Raji (cell line): ENCODE results near the gene CRB3.
A peak's percentile ranks its signal among the peaks of the same experiment; 100 is the strongest.

ENCODE experiments used
- POLR2A ChIP-seq: IDR thresholded peaks from 2 replicates; pipeline ENCODE4 v1.6.1; 2011; ENCODE audit warnings: low read depth, low read length, control low read depth; ENCODE audit not compliant: insufficient read depth

The CRB3 gene

DNA sequence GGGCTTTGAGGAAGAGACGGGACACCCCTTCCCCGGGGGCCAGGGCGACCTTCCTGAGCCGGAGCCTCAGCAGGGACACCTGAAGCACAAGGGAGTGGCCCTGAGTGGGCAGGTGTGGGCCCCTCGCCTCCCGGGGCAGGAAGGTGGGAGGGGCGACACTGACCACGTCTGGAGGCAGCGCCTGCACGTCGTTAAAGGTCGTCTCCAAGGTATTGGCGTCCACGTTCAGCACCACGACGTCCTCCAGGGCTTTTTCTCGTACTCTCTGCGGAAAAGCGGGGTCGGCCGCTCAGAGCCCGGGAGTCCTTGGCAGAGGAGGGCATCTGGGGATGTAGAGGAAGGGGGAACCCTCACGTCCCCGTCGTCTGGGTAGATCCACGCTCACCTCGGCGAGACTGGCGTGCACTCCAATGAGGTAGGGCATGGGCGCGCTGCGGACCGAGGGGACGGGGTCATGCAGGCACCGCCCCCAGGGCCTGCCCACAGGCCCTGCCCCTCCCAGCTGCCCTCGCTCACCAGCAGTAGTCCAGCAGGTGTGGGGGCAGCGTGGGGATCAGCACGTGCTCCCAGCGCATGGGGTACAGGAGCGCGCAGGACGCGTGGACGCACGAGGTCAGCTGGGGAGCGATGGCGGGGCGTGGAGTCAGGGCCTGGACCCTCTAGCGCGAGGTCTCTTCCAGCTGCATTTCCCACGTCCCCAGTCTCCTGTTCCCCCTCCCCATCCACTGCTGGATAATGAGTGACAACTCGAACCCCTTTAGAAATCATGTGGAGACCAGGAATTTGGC lies 11.4 kb downstream of the CRB3 start:
- no peak for TF ChIP-seq POLR2A

DNA sequence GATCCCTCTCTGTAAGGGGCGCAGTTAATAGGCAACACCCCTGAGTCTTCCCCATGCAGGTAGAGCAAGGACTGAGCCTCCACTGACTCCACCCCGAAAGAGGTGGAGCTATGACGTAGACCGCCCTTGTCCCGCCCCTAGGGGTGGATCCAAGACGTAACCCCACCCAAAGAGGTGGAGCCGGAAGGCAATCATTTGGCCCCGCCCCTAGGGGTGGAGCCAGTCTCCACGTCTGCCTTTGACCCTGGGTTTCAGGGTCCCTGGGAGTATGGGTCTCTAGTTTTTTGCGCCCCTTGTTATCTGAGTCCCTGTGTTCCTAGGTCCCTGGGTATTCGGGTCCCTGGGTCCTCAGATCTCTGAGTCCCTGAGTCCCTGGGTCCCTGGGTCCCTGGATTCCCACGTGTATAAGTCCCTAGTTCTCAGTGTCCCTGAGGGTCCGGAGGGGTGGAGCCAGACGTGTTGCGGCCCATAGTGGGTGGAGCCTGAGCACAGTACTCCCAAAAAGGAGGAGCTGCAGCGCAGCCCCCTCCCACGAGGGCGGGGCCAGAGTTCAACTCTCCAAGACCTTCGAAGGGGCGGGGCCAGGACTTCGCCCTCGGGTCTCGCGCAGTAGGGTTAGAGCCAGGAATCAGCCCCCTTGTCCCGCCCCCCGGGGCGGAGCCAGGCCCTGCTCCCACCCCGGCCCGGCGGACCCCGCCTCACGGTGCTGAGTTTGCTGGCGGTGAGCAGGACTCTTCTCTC lies 12.3 kb downstream of the CRB3 start:
- TF ChIP-seq POLR2A, result no peak

- no peak for TF ChIP-seq POLR2A
Observed at GRCh38 chr19:6476896-6477431, 12.9 kb downstream of the CRB3 start.

- no peak for TF ChIP-seq POLR2A
Observed at GRCh38 chr19:6478815-6479214, 14.7 kb downstream of the CRB3 start.

- TF ChIP-seq POLR2A, result 0 out of 2 replicates have a peak, but pooled peaks have one; percentile 16
Observed at GRCh38 chr19:6479836-6480398, 15.8 kb downstream of the CRB3 start.

DNA sequence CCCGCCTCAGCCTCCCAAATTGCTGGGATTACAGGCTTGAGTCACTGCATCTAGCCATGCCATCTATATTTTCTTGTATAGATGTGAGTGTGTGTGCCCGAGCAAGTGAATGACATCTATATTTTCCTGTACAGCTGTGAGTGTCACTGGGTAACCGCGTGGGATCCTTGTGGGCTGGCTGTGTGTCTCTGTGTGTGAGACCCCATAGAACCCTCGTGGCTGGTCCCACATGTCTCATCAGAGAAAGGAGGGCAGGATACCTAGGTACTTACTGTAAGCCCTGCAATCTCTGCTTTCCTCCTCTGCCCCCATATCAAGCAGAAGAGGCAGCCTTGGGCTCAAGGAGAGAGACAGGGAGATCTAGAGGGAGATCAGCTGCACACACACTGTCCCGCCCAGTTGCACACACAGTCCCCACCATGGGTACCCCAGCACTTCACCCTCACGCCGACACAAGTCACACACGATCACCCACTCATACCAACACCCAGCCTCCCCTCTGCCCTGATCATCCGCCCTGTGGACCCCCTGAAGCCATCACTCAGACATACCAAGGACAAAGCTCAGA lies 16.9 kb downstream of the CRB3 start:
- TF ChIP-seq POLR2A, result no peak; the same call in 1 of the 2 replicates

GRCh38 chr19:6481541-6482342 lies 17.7 kb downstream of the CRB3 start, which contains the start of gene DENND1C:
Gene DENND1C, minus strand, starts transcription at chr19:6481787. Its CDS starts 92 bp downstream, at chr19:6481695.
- TF ChIP-seq POLR2A, result peak; percentile 59; the same call in 1 of the 2 replicates

- no peak for TF ChIP-seq POLR2A
Observed at GRCh38 chr19:6482343-6482686, 18.2 kb downstream of the CRB3 start.

- TF ChIP-seq POLR2A, result no peak
Observed at GRCh38 chr19:6483235-6483634, 19.2 kb downstream of the CRB3 start.

DNA sequence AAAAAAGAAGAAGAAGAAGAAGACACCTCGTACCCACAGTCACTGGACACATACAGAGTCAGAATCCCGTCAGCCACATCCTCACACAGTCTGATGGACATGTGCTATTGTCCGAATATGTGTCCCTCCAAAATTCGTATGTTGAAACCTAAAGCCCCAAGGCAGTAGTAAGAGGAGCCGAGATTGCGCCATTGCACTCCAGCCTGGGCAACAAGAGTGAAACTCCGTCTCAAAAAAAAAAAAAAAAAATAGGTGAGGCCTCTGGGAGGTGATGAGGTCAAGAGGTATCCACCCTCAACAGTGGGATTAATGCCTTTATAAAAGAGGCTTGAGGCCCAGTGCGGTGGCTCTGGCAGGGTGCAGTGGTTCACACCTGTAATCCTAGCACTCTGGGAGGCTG lies 20.2 kb downstream of the CRB3 start:
- TF ChIP-seq POLR2A, result no peak

- no peak for TF ChIP-seq POLR2A
Observed at GRCh38 chr19:6484831-6485230, 20.8 kb downstream of the CRB3 start.

GRCh38 chr19:6489278-6490061 lies 25.4 kb downstream of the CRB3 start:
- peak; percentile 70 for TF ChIP-seq POLR2A

DNA sequence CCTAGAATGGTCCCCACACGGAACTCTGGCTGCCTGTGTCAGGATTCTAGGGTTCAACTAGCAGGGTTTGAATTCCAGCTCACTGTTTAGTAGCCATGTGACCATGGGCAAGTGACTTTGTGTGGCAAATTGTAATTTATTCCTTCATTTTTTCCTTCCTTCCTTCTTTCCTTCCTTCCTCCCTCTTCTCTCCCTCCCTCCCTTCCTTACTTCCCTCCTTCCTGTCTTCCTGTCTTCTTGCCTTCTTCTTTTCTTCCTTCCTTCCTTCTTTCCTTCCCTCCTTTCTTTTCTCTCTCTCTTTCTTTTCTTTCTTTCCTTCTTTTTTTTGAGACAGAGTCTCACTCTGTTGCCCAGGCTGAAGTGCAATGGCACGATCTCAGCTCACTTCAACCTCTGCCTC lies 26.1 kb downstream of the CRB3 start:
- no peak for TF ChIP-seq POLR2A
